Erythroblast (primary cell): ENCODE data around the gene CSTPP1.
A peak's percentile ranks its signal among the peaks of the same experiment; 100 is the strongest.
"Not testable (repeated sequence)": the region's sequence is repeated elsewhere in the genome, so short reads cannot be mapped to it uniquely, and the experiment has no call there.

Experiments
- DNase-seq, 2 experiments: peaks; one replicate each; lab custom pipeline; 2025; lab: John Stamatoyannopoulos, UW
- GATA1 ChIP-seq: IDR thresholded peaks from 2 replicates; pipeline ENCODE4 v1.6.1; 2011; ENCODE audit warnings: low read depth, mild to moderate bottlenecking, control low read depth, low read length, moderate library complexity
- POLR2A ChIP-seq: IDR thresholded peaks from 2 replicates; pipeline ENCODE4 v1.6.1; 2011; ENCODE audit warnings: mild to moderate bottlenecking, low read length

CSTPP1 gene

GRCh38 chr11:47189100-47189834 lies 252.7 kb downstream of the CSTPP1 start:
- DNase-seq = peak in 1 of 2 experiments; percentile 25
- TF ChIP-seq POLR2A (no peak), GATA1 (no peak)

- not testable (repeated sequence) for DNase-seq
Measured at GRCh38 chr11:47191137-47191536, 254.6 kb downstream of the CSTPP1 start.

- DNase-seq = peak; percentile 20 to 51
- TF ChIP-seq GATA1 = no peak
- TF ChIP-seq POLR2A = no peak
Measured at GRCh38 chr11:47192111-47192510, 255.6 kb downstream of the CSTPP1 start.

- DNase-seq = not testable (repeated sequence)
Measured at GRCh38 chr11:47198161-47198560, 261.6 kb downstream of the CSTPP1 start.

GRCh38 chr11:47201015-47201414 lies 264.5 kb downstream of the CSTPP1 start:
- no peak for DNase-seq
- no peak for TF ChIP-seq POLR2A
- TF ChIP-seq GATA1 = no peak

GRCh38 chr11:47202576-47202975 lies 266.0 kb downstream of the CSTPP1 start:
- no peak for TF ChIP-seq POLR2A
- no peak for TF ChIP-seq GATA1
- DNase-seq = no peak

GRCh38 chr11:47204637-47204989 lies 268.1 kb downstream of the CSTPP1 start:
- DNase-seq = no peak

GRCh38 chr11:47206577-47206976 lies 270.0 kb downstream of the CSTPP1 start:
- not testable (repeated sequence) for DNase-seq

More at GRCh38 chr11:47204637-47204989, 268.1 kb downstream of the CSTPP1 start:
- TF ChIP-seq POLR2A = no peak
- no peak for TF ChIP-seq GATA1

- no peak for DNase-seq
- no peak for TF ChIP-seq POLR2A
- no peak for TF ChIP-seq GATA1
Measured at GRCh38 chr11:47207459-47207858, 270.9 kb downstream of the CSTPP1 start.

- DNase-seq = not testable (repeated sequence)
Measured at GRCh38 chr11:47208008-47208552, 271.5 kb downstream of the CSTPP1 start.

GRCh38 chr11:47208628-47209027 lies 272.1 kb downstream of the CSTPP1 start:
- no peak for TF ChIP-seq GATA1
- no peak for TF ChIP-seq POLR2A
- no peak for DNase-seq
